ENCODE data around the gene GPR156.
"Not testable (repeated sequence)": the region's sequence is repeated elsewhere in the genome, so short reads cannot be mapped to it uniquely, and the experiment has no call there.

Gene GPR156

DNA sequence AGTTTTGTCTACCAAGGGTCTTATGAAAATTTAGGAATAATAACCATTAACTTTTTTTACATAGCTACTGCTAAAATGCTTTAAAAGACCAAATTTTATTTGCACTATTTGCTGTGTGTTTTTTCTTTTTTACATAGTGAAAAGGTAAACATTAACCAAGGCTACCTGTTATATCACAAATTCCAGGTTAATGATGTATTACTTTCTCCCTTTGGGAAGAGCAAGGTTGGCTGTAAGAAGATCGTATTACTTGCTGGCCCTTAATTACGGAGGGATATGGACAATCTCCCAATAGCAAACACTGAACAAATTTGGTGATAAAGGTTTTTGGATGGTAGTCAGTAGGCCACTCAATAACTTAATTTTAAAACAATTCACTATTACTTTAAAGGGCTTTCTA, 41.8 kb upstream of the GPR156 start:
- no peak for DNase-seq (ENCODE audit: low read depth in 1 of 2, low spot score in 1 of 2)
- TF ChIP-seq, protein P1, sequence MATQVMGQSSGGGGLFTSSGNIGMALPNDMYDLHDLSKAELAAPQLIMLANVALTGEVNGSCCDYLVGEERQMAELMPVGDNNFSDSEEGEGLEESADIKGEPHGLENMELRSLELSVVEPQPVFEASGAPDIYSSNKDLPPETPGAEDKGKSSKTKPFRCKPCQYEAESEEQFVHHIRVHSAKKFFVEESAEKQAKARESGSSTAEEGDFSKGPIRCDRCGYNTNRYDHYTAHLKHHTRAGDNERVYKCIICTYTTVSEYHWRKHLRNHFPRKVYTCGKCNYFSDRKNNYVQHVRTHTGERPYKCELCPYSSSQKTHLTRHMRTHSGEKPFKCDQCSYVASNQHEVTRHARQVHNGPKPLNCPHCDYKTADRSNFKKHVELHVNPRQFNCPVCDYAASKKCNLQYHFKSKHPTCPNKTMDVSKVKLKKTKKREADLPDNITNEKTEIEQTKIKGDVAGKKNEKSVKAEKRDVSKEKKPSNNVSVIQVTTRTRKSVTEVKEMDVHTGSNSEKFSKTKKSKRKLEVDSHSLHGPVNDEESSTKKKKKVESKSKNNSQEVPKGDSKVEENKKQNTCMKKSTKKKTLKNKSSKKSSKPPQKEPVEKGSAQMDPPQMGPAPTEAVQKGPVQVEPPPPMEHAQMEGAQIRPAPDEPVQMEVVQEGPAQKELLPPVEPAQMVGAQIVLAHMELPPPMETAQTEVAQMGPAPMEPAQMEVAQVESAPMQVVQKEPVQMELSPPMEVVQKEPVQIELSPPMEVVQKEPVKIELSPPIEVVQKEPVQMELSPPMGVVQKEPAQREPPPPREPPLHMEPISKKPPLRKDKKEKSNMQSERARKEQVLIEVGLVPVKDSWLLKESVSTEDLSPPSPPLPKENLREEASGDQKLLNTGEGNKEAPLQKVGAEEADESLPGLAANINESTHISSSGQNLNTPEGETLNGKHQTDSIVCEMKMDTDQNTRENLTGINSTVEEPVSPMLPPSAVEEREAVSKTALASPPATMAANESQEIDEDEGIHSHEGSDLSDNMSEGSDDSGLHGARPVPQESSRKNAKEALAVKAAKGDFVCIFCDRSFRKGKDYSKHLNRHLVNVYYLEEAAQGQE (IDR thresholded peaks at IDR 0.05; ENCODE audit: insufficient replicate concordance, low read depth), result no peak
- TF ChIP-seq POLR2AphosphoS5 (IDR thresholded peaks at IDR 0.05; ENCODE audit: low read depth), result no peak
- TF ChIP-seq, protein P2, sequence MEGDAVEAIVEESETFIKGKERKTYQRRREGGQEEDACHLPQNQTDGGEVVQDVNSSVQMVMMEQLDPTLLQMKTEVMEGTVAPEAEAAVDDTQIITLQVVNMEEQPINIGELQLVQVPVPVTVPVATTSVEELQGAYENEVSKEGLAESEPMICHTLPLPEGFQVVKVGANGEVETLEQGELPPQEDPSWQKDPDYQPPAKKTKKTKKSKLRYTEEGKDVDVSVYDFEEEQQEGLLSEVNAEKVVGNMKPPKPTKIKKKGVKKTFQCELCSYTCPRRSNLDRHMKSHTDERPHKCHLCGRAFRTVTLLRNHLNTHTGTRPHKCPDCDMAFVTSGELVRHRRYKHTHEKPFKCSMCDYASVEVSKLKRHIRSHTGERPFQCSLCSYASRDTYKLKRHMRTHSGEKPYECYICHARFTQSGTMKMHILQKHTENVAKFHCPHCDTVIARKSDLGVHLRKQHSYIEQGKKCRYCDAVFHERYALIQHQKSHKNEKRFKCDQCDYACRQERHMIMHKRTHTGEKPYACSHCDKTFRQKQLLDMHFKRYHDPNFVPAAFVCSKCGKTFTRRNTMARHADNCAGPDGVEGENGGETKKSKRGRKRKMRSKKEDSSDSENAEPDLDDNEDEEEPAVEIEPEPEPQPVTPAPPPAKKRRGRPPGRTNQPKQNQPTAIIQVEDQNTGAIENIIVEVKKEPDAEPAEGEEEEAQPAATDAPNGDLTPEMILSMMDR (IDR thresholded peaks at IDR 0.05; ENCODE audit: insufficient read depth, low read length), result no peak
- no peak overlapping the region for H3K27ac ChIP-seq (replicated peaks)
- no peaks in the 10 kb centered on the region for H3K27me3 ChIP-seq (ENCODE audit: insufficient read depth, poor library complexity, severe bottlenecking)
- no peak overlapping the region for H3K4me3 ChIP-seq (replicated peaks; ENCODE audit: insufficient read depth, low read length)

DNA sequence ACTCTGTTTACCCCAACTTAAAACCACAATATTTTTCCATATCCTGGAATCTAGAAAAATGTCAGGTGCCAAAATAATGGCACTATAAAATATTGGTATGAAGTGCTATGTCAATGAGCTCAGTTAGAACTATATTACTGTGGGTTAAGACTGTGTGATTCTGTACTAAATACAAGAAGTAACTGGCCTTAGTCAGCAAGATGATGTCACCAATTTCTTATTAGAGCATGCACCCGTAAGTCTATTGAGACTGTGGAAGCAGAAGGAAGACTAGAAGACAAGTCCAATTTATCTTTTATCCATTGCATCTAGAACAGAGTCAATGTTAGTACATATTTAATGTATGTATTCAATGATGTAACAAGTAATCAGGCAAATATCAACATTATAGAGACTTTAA, 39.2 kb upstream of the GPR156 start:
- no peak overlapping the region for H3K4me3 ChIP-seq (replicated peaks; ENCODE audit: insufficient read depth, low read length)
- H3K27ac ChIP-seq (replicated peaks), result no peak overlapping the region
- TF ChIP-seq, protein P2 (IDR thresholded peaks at IDR 0.05; ENCODE audit: insufficient read depth, low read length), result no peak
- TF ChIP-seq SPI1 (IDR thresholded peaks at IDR 0.05; ENCODE audit: borderline replicate concordance, low read depth) (no peak), GABPA (IDR thresholded peaks at IDR 0.05; ENCODE audit: low read depth) (no peak), POLR2AphosphoS5 (IDR thresholded peaks at IDR 0.05; ENCODE audit: low read depth) (no peak)
- TF ChIP-seq, protein P1 (IDR thresholded peaks at IDR 0.05; ENCODE audit: insufficient replicate concordance, low read depth), result no peak
- no peak for DNase-seq (ENCODE audit: low read depth in 1 of 2, low spot score in 1 of 2)
- no peaks in the 10 kb centered on the region for H3K27me3 ChIP-seq (ENCODE audit: insufficient read depth, poor library complexity, severe bottlenecking)

DNA sequence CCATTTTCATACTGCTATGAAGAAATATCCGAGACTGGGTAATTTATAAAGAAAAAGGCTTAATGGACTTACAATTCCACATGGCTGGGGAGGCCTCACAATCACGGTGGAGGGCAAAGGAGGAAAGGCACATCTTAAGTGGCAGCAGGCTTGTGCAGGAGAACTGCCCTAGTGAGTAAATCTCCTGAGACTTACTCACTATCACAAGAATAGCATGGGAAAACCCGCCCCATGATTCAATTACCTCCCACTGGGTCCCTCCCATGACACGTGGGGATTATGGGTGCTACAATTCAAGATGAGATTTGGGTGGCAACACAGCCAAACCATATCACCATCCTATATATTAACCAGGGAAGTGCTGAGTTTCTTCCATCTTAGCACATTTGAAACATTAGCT, 38.7 kb upstream of the GPR156 start:
- not testable (repeated sequence) for H3K27ac ChIP-seq (replicated peaks); H3K27me3 ChIP-seq (ENCODE audit: insufficient read depth, poor library complexity, severe bottlenecking); H3K4me3 ChIP-seq (replicated peaks; ENCODE audit: insufficient read depth, low read length); DNase-seq (ENCODE audit: low read depth in 1 of 2, low spot score in 1 of 2)

DNA sequence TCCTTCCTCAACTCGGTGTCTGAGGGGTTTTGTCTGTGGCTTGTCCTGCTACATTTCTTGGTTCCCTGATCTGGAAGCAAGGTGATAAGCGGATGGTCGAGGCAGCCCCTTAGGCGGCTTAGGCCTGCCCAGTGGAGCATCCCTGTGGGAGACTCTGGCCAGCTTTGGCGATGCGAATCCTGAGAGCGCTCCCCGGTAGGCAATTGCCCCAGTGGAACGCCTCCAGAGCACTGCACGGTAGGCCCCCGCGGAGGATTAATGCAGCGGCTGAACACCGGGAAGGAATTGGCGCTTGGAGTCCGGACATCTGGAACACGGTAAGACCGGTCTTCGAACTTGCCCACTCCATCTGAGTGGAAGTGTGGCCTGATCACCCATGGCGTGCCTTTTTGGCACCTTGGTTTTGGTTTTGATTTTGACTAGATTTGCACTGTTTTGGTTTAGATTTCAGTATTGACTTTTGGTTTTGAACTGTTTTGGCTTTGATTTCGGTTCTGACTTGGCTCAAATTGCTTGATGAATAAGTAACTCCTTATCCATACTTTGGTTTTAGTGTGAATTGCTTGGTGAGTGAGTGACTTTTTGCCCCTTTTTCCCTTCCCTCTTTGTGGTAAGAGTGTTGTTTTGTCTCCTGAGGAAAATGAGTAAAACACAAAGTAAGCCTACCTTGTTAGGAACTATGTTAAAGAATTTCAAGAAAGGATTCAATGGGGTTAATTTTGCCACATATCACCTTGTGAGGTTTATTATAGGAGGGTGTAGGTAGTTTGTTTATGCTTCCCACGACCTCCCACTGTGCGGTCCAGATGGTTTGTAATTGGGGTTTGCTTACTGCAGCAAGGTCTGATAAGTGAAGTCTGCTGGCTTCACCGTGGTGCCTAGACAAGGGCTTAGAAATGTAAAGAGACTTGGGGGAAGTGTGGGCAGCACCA, 27.1 kb upstream of the GPR156 start:
- no peak for TF ChIP-seq POLR2AphosphoS5 (IDR thresholded peaks at IDR 0.05; ENCODE audit: low read depth)
- TF ChIP-seq, protein P2 (IDR thresholded peaks at IDR 0.05; ENCODE audit: insufficient read depth, low read length), result no peak
- no peak for TF ChIP-seq SPI1 (IDR thresholded peaks at IDR 0.05; ENCODE audit: borderline replicate concordance, low read depth)
- TF ChIP-seq GABPA (IDR thresholded peaks at IDR 0.05; ENCODE audit: low read depth), result no peak
- TF ChIP-seq, protein P1 (IDR thresholded peaks at IDR 0.05; ENCODE audit: insufficient replicate concordance, low read depth), result no peak
- Histone ChIP-seq H3K4me3 (replicated peaks; ENCODE audit: insufficient read depth, low read length) (no peak overlapping the region), H3K27me3 (ENCODE audit: insufficient read depth, poor library complexity, severe bottlenecking) (no peaks in the 10 kb centered on the region), H3K27ac (replicated peaks) (no peak overlapping the region)
- no peak for DNase-seq (ENCODE audit: low read depth in 1 of 2, low spot score in 1 of 2)
